ENCODE results near the gene PBOV1. TPM values are rescaled to one million over a fixed set of nuclear protein-coding genes. Genes with fewer than 3 reads are reported as not detected.

PBOV1 gene
- total RNA-seq, 1 experiment from 2014 or later = not detected

GRCh38 chr6:138238368-138238767, 20.1 kb upstream of the PBOV1 start:
- peaks cover 16% of the 10 kb centered on the region for H3K79me2 ChIP-seq (ENCODE audit: low read depth)
- H2AFZ ChIP-seq = no peak overlapping the region
- TF ChIP-seq EZH2 (IDR thresholded peaks at IDR 0.05; ENCODE audit: low read depth) (no peak), CTCF (conservative IDR thresholded peaks at IDR 0.05) (no peak)
- POLR2A ChIA-PET (ENCODE audit: unreplicated experiment) = no interaction called here
- H3K4me2 ChIP-seq = no peak overlapping the region
- no peak overlapping the region for H3K4me3 ChIP-seq
- no peaks in the 10 kb centered on the region for H3K9me3 ChIP-seq (ENCODE audit: insufficient read depth, low read depth)
- H3K27me3 ChIP-seq (ENCODE audit: insufficient read depth, low read depth) = no peaks in the 10 kb centered on the region
- no TSS peak for BruUV-seq (replicated peaks)
- no peaks in the 10 kb centered on the region for H3K9me2 ChIP-seq (ENCODE audit: insufficient read depth)
- DNase-seq = no peak
- no peaks in the 10 kb centered on the region for H4K20me1 ChIP-seq (ENCODE audit: insufficient read depth)
- 0 out of 2 replicates have a peak, but pooled peaks cover 7% of the 10 kb centered on the region for H3F3A ChIP-seq (ENCODE audit: insufficient read depth, low read depth)
- H3K4me1 ChIP-seq (replicated peaks; ENCODE audit: insufficient read depth) = peaks cover 40% of the 10 kb centered on the region
- CTCF ChIA-PET = no interaction called here
- peaks cover 8% of the 10 kb centered on the region for H3K36me3 ChIP-seq (ENCODE audit: low read depth)
- no peak overlapping the region for H3K27ac ChIP-seq
- intact Hi-C loops (cut with micrococcal nuclease; ENCODE audit: unreplicated experiment) = no loop called here

- no peak overlapping the region for H2AFZ ChIP-seq
- peaks cover 4% of the 10 kb centered on the region for H3F3A ChIP-seq (ENCODE audit: insufficient read depth, low read depth)
- no peak overlapping the region for H3K27ac ChIP-seq
- ChIA-PET CTCF (no interaction called here), POLR2A (ENCODE audit: unreplicated experiment) (no interaction called here)
- no peak overlapping the region for H3K4me3 ChIP-seq
- H4K20me1 ChIP-seq (ENCODE audit: insufficient read depth) = no peaks in the 10 kb centered on the region
- no peaks in the 10 kb centered on the region for H3K9me2 ChIP-seq (ENCODE audit: insufficient read depth)
- BruUV-seq (replicated peaks) = no TSS peak
- peaks cover 25% of the 10 kb centered on the region for H3K79me2 ChIP-seq (ENCODE audit: low read depth)
- no peaks in the 10 kb centered on the region for H3K27me3 ChIP-seq (ENCODE audit: insufficient read depth, low read depth)
- intact Hi-C loops (cut with micrococcal nuclease; ENCODE audit: unreplicated experiment) = no loop called here
- H3K4me2 ChIP-seq = no peak overlapping the region
- peaks cover 41% of the 10 kb centered on the region for H3K4me1 ChIP-seq (replicated peaks; ENCODE audit: insufficient read depth)
- TF ChIP-seq CTCF (conservative IDR thresholded peaks at IDR 0.05) = no peak
- TF ChIP-seq EZH2 (IDR thresholded peaks at IDR 0.05; ENCODE audit: low read depth) = no peak
- H3K9me3 ChIP-seq (ENCODE audit: insufficient read depth, low read depth) = no peaks in the 10 kb centered on the region
- peaks cover 8% of the 10 kb centered on the region for H3K36me3 ChIP-seq (ENCODE audit: low read depth)
- no peak for DNase-seq
Measured at GRCh38 chr6:138237463-138237862, 19.2 kb upstream of the PBOV1 start.

GRCh38 chr6:138235693-138236092, 17.4 kb upstream of the PBOV1 start:
- CTCF ChIA-PET = no interaction called here

More at GRCh38 chr6:138235693-138236092, 17.4 kb upstream of the PBOV1 start:
- Histone ChIP-seq H2AFZ (no peak overlapping the region), H3K36me3 (ENCODE audit: low read depth) (no peaks in the 10 kb centered on the region; the same call in none of the 2 replicates), H3K9me3 (ENCODE audit: insufficient read depth, low read depth) (no peaks in the 10 kb centered on the region), H4K20me1 (ENCODE audit: insufficient read depth) (no peaks in the 10 kb centered on the region), H3K27ac (peak overlapping the region; percentile 95), H3K4me3 (no peak overlapping the region), H3K79me2 (ENCODE audit: low read depth) (peaks cover 27% of the 10 kb centered on the region), H3K27me3 (ENCODE audit: insufficient read depth, low read depth) (no peaks in the 10 kb centered on the region), H3K9me2 (ENCODE audit: insufficient read depth) (no peaks in the 10 kb centered on the region), H3K4me2 (peak overlapping the region; percentile 10; the same call in 1 of the 2 replicates), H3F3A (ENCODE audit: insufficient read depth, low read depth) (peaks cover 21% of the 10 kb centered on the region), H3K4me1 (replicated peaks; ENCODE audit: insufficient read depth) (peaks cover 57% of the 10 kb centered on the region)
- POLR2A ChIA-PET (ENCODE audit: unreplicated experiment) = no interaction called here
- intact Hi-C loops (cut with micrococcal nuclease; ENCODE audit: unreplicated experiment) = no loop called here
- TF ChIP-seq EZH2 (IDR thresholded peaks at IDR 0.05; ENCODE audit: low read depth) (no peak), CTCF (conservative IDR thresholded peaks at IDR 0.05) (no peak)
- BruUV-seq (replicated peaks) = no TSS peak
- DNase-seq = no peak
